Loucy (cell line): Measurements from ENCODE around the gene TRPM2.

Source experiments
- EZH2phosphoT487 ChIP-seq: fragments of 200-600 bp; IDR thresholded peaks from 2 replicates; pipeline ENCODE4 v1.6.1; 2018; ENCODE audit warnings: antibody characterized with exemption, mild to moderate bottlenecking, moderate library complexity, borderline replicate concordance
- TF ChIP-seq, protein P1 (sequence below): fragments of 200-600 bp; sonication (generic); conservative IDR thresholded peaks from 2 replicates; pipeline ENCODE4 v1.5.1; 2014; ENCODE audit warnings: mild to moderate bottlenecking, antibody characterized with exemption, low read length

DNA sequence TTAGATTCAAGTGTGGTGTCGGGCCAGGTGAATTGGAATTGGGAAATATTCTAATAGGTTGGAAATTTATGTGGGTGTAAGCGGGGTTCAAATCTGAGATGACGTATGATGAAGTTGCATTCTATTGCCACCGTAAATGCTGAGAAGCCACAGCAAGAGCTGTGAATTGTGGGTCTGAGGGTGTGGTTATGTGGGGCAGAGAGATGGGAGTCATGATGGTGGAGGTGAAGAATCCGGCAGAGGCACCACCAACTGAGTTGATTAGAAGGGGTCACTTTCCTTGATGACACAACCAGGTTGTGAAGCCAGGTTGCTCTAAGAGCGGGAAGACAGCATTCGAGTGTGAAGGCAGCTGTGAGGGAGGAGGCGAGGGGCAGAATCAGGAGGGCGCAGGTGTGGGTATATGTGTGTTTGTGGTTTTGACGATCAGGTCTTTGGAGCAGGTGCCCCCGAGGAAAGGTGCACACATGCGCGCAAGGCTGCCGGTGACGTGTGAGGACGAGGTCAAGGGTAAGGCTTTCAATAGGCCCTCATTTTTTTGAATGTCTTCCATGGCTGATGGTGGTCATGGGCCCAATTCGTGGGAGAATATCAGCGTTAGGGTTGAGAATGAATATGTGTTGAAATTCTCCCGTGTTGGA is 120.6 kb downstream of the TRPM2 start:
- TF ChIP-seq, protein P1, sequence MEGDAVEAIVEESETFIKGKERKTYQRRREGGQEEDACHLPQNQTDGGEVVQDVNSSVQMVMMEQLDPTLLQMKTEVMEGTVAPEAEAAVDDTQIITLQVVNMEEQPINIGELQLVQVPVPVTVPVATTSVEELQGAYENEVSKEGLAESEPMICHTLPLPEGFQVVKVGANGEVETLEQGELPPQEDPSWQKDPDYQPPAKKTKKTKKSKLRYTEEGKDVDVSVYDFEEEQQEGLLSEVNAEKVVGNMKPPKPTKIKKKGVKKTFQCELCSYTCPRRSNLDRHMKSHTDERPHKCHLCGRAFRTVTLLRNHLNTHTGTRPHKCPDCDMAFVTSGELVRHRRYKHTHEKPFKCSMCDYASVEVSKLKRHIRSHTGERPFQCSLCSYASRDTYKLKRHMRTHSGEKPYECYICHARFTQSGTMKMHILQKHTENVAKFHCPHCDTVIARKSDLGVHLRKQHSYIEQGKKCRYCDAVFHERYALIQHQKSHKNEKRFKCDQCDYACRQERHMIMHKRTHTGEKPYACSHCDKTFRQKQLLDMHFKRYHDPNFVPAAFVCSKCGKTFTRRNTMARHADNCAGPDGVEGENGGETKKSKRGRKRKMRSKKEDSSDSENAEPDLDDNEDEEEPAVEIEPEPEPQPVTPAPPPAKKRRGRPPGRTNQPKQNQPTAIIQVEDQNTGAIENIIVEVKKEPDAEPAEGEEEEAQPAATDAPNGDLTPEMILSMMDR, result no peak
- no peak for TF ChIP-seq EZH2phosphoT487
